Neuronal stem cell (in vitro differentiated cells): ENCODE measurements around the gene CDY1B. TPM values are rescaled to one million over a fixed set of nuclear protein-coding genes. Genes with fewer than 3 reads are reported as not detected.
"Not testable (repeated sequence)": the region's sequence is repeated elsewhere in the genome, so short reads cannot be mapped to it uniquely, and the experiment has no call there.

Experiments used
- DNase-seq: peaks from one replicate; pipeline ENCODE4 v3.0.0-alpha.2; 2013; ENCODE audit warnings: low spot score
- H2AFZ ChIP-seq: one replicate; pipeline ENCODE4 v1.6.1; 2013; ENCODE audit warnings: mild to moderate bottlenecking, low read length, inconsistent platforms
- H2AK5ac ChIP-seq: 2 replicates; pipeline ENCODE4 v1.6.1; 2013; ENCODE audit warnings: low read depth, mild to moderate bottlenecking, inconsistent platforms, low read length, moderate library complexity, mixed read lengths
- H2BK120ac ChIP-seq: 2 replicates; pipeline ENCODE4 v1.6.1; 2013; ENCODE audit warnings: low read depth, mild to moderate bottlenecking, inconsistent platforms, low read length, moderate library complexity, mixed read lengths
- H2BK12ac ChIP-seq: one replicate; pipeline ENCODE4 v1.6.1; 2013; ENCODE audit warnings: low read length, inconsistent platforms
- H2BK15ac ChIP-seq: 2 replicates; pipeline ENCODE4 v1.6.1; 2013; ENCODE audit warnings: mild to moderate bottlenecking, low read length, inconsistent platforms, mixed read lengths
- H2BK5ac ChIP-seq: one replicate; pipeline ENCODE4 v1.6.1; 2013; ENCODE audit warnings: inconsistent platforms, mild to moderate bottlenecking, low read length, moderate library complexity
- H3K14ac ChIP-seq: one replicate; pipeline ENCODE4 v1.6.1; 2013; ENCODE audit warnings: low read length, inconsistent platforms
- H3K18ac ChIP-seq: 2 replicates; pipeline ENCODE4 v1.6.1; 2013; ENCODE audit warnings: low read length, inconsistent platforms
- H3K23ac ChIP-seq: 2 replicates; pipeline ENCODE4 v1.6.1; 2013; ENCODE audit warnings: low read depth, mild to moderate bottlenecking, mixed read lengths, low read length, inconsistent platforms; ENCODE audit not compliant: poor library complexity
- H3K27ac ChIP-seq: replicated peaks from 3 replicates; pipeline ENCODE4 v1.5.1; 2013; ENCODE audit warnings: low read length, inconsistent platforms
- H3K27me3 ChIP-seq, 3 experiments: 2 replicates each; pipeline ENCODE4 v1.6.1; 2013; ENCODE audit warnings: low read length in 3 of 3, mild to moderate bottlenecking in 2 of 3, inconsistent platforms in 1 of 3, low read depth in 1 of 3, mixed read lengths in 1 of 3, moderate library complexity in 1 of 3; ENCODE audit not compliant: control insufficient read depth in 3 of 3, insufficient read depth in 3 of 3
- H3K36me3 ChIP-seq, 2 donors: replicated peaks in 1 of 2; 2 replicates each; pipeline ENCODE4 v1.6.1; 2013; ENCODE audit warnings: low read length in 2 of 2; ENCODE audit not compliant: control insufficient read depth in 2 of 2, insufficient read depth in 2 of 2
- H3K4ac ChIP-seq: 2 replicates; pipeline ENCODE4 v1.6.1; 2013; ENCODE audit warnings: inconsistent platforms, mild to moderate bottlenecking, low read length, moderate library complexity
- H3K4me1 ChIP-seq, 2 donors: 1 replicate in 1 of 2; 2 replicates in 1 of 2; pipeline ENCODE4 v1.6.1; 2013; ENCODE audit warnings: low read length in 2 of 2, low read depth in 1 of 2; ENCODE audit not compliant: control insufficient read depth in 2 of 2, insufficient read depth in 1 of 2
- H3K4me2 ChIP-seq: one replicate; pipeline ENCODE4 v1.6.1; 2013; ENCODE audit warnings: mild to moderate bottlenecking, low read length, inconsistent platforms; ENCODE audit not compliant: insufficient read depth, poor library complexity, severe bottlenecking
- H3K4me3 ChIP-seq, 2 donors: 2 replicates each; pipeline ENCODE4 v1.5.1; 2013; ENCODE audit warnings: low read length in 2 of 2, mild to moderate bottlenecking in 2 of 2, inconsistent platforms in 1 of 2, moderate library complexity in 1 of 2
- H3K79me1 ChIP-seq: one replicate; pipeline ENCODE4 v1.6.1; 2013; ENCODE audit warnings: low read depth, mild to moderate bottlenecking, inconsistent platforms, low read length, moderate library complexity
- H3K9ac ChIP-seq: one replicate; pipeline ENCODE4 v1.6.1; 2013; ENCODE audit warnings: mild to moderate bottlenecking, low read depth, low read length, inconsistent platforms; ENCODE audit not compliant: poor library complexity
- H3K9me3 ChIP-seq, 2 donors: replicated peaks in 1 of 2; 2 replicates each; pipeline versions ENCODE3 to v1.6.1; 2013; ENCODE audit warnings: low read length in 2 of 2, mild to moderate bottlenecking in 2 of 2, inconsistent platforms in 1 of 2, low read depth in 1 of 2, mixed read lengths in 1 of 2, moderate library complexity in 1 of 2; ENCODE audit not compliant: control insufficient read depth in 2 of 2, insufficient read depth in 1 of 2
- H4K8ac ChIP-seq: one replicate; pipeline ENCODE4 v1.6.1; 2013; ENCODE audit warnings: low read depth, mild to moderate bottlenecking, inconsistent platforms, low read length, moderate library complexity
- H4K91ac ChIP-seq: one replicate; pipeline ENCODE4 v1.6.1; 2013; ENCODE audit warnings: low read length, low read depth, mild to moderate bottlenecking, inconsistent platforms; ENCODE audit not compliant: poor library complexity
- whole genome bisulfite sequencing, 2 donors: extraction: QIAGEN DNeasy Blood & Tissue Kit; methylation state at CpG; one replicate each; pipeline ENCODE4 v1.1.7; 2013; ENCODE audit warnings: missing lambda C conversion rate in 2 of 2, mixed read lengths in 1 of 2; ENCODE audit not compliant: insufficient read length in 2 of 2, insufficient replicate concordance in 1 of 2; ENCODE audit errors: extremely low coverage in 2 of 2; 5-methylcytosine and 5-hydroxymethylcytosine counted together
- polyA plus RNA-seq, 2 experiments: library from polyadenylated mRNA; stranded (reverse); fragments of 200-250 nt; gene quantifications; one replicate each; pipeline ENCODE4 v1.2.3, GENCODE V29; 2013

The CDY1B gene, protein sequence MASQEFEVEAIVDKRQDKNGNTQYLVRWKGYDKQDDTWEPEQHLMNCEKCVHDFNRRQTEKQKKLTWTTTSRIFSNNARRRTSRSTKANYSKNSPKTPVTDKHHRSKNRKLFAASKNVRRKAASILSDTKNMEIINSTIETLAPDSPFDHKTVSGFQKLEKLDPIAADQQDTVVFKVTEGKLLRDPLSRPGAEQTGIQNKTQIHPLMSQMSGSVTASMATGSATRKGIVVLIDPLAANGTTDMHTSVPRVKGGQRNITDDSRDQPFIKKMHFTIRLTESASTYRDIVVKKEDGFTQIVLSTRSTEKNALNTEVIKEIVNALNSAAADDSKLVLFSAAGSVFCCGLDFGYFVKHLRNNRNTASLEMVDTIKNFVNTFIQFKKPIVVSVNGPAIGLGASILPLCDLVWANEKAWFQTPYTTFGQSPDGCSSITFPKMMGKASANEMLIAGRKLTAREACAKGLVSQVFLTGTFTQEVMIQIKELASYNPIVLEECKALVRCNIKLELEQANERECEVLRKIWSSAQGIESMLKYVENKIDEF
- not detected for polyA plus RNA-seq (2013, experiment 1 of 2)
- not detected for polyA plus RNA-seq (2013, experiment 2 of 2)

DNA sequence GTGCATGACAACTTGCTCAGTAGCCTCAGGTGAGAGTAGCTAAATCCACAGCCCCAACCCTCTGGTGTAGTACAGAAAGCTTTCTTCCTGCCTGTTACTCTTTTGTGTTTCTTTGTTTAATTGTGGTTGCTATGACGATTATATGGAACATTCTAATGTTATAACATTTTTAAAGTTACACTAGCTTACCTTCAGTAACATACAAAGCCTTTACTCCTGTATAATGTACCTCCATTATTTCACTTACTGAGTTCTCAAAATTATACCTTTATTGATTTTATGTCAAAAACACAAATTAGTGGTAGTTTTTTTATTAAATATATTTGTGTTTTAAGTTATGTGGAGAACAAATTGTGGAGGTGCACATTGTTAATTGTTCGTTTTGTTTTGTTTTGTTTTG is at the start of gene CDY1B:
CDY1B (minus strand) TSS at position 101 of the 400 bp plus-strand sequence. CDS start 331 bp downstream, outside the sequence.
- not testable (repeated sequence) for H3K18ac ChIP-seq, H3K4me1 ChIP-seq, H3K27me3 ChIP-seq, H2BK15ac ChIP-seq, H2BK5ac ChIP-seq, H3K4me2 ChIP-seq, H3K14ac ChIP-seq, H3K27ac ChIP-seq, H3K36me3 ChIP-seq, H3K23ac ChIP-seq, H2AFZ ChIP-seq, H3K79me1 ChIP-seq, H3K9me3 ChIP-seq, H3K4me3 ChIP-seq, H2AK5ac ChIP-seq, H2BK12ac ChIP-seq, H2BK120ac ChIP-seq, H3K4ac ChIP-seq, H4K91ac ChIP-seq, DNase-seq, H3K9ac ChIP-seq, H4K8ac ChIP-seq
- WGBS, 2 donors, result no CpG with 5 or more reads among the region's 2 CpGs

DNA sequence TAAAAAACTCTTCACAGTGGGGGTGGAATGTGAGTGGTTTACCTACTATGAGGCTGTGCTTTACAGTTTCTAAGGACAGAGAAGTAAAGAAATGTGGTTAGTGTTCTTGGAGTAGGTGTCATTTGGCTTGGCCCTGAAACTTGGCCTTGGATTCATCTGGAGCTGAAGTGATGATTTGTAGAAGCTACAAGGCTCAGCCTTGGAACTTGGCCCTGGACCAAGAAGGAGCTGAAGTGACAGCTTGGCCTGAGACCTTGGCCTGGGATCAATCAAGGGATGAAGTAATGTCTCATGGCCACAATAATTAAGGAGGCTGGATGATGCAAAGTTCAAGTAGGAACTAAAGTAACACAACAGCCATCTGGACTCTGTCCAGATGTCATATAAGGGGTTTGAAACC is 1.7 kb upstream of the CDY1B start:
- H3K27me3 ChIP-seq, H3K9ac ChIP-seq, H4K91ac ChIP-seq, H2AK5ac ChIP-seq, H3K36me3 ChIP-seq, H3K27ac ChIP-seq, H3K4me1 ChIP-seq, H3K23ac ChIP-seq, DNase-seq, H3K9me3 ChIP-seq, H2BK120ac ChIP-seq, H3K79me1 ChIP-seq, H3K18ac ChIP-seq, H4K8ac ChIP-seq, H2AFZ ChIP-seq, H2BK5ac ChIP-seq, H3K14ac ChIP-seq, H2BK12ac ChIP-seq, H3K4me2 ChIP-seq, H3K4me3 ChIP-seq, H3K4ac ChIP-seq, H2BK15ac ChIP-seq: not testable (repeated sequence)

DNA sequence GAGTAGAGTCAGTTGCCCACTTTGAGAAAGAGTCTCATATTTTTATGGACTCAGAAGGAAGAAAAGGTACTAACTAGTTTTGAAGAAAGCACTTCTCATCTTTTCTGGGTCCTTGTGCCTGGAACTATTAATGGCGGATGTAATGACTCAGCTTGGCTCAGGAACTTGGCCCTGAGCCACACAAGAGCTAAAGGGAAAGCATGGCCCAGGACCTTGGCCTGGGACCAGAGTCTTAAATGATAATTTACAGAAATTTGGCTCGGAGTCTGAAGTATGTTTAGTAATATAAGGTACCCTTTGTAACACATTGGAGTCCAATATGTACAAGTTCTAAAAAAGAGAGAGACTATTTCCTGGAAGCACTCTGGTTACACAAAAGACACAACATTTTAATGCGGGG is 4.6 kb downstream of the CDY1B start:
- not testable (repeated sequence) for H2AK5ac ChIP-seq, H2AFZ ChIP-seq, H2BK12ac ChIP-seq, H3K9me3 ChIP-seq, DNase-seq, H3K4me2 ChIP-seq, H2BK15ac ChIP-seq, H3K4me3 ChIP-seq, H3K27me3 ChIP-seq, H3K4ac ChIP-seq, H3K36me3 ChIP-seq, H3K9ac ChIP-seq, H2BK5ac ChIP-seq, H3K79me1 ChIP-seq, H2BK120ac ChIP-seq, H3K18ac ChIP-seq, H3K14ac ChIP-seq, H3K23ac ChIP-seq, H3K4me1 ChIP-seq, H3K27ac ChIP-seq, H4K8ac ChIP-seq, H4K91ac ChIP-seq
- no CpG with 5 or more reads among the region's 3 CpGs for WGBS, 2 donors

DNA sequence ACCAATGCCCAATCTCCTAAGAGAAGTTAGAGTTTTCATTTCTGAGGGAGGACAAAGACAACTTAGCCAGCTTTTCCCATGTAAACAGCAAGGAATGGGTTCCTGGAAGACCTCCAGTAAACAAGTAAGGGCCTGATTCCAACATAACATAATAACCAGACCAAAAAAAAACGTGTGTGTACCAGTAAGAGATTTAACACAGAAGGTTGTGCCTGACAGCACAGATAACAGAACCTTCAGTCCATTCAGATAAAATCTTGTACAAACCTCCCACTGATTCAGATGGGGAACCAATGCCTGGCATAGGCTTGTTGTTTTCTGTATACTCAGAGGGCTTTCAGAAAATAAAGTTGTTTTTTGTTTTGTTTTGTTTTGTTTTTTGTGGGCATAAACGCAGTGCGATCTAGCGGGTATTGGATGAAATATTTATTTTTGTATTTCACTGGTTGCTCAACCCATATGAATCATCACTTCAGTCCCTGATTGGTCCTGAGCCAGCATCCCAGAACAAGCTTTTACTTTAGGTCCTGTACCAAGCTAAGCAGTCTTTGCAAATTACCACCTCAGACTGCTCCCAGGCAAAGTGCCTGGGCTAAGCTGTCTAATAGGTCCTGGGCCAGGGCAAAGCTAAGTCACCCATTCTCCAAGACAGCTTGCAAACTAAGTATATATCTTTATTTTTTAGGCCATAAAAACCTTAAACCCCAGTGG is 8.7 kb downstream of the CDY1B start:
- H2BK120ac ChIP-seq, H3K4me2 ChIP-seq, H3K4ac ChIP-seq, H3K4me1 ChIP-seq, DNase-seq, H3K27ac ChIP-seq, H4K91ac ChIP-seq, H3K23ac ChIP-seq, H2AK5ac ChIP-seq, H2BK12ac ChIP-seq, H3K4me3 ChIP-seq, H3K14ac ChIP-seq, H3K9ac ChIP-seq, H3K18ac ChIP-seq, H3K27me3 ChIP-seq, H4K8ac ChIP-seq, H2BK15ac ChIP-seq, H3K79me1 ChIP-seq, H2BK5ac ChIP-seq, H2AFZ ChIP-seq, H3K9me3 ChIP-seq, H3K36me3 ChIP-seq: not testable (repeated sequence)
- WGBS, 2 donors, result no CpG with 5 or more reads among the region's 4 CpGs
